ENCODE measurements around the gene ARHGDIG. TPM values are rescaled to one million over a fixed set of nuclear protein-coding genes. Genes with fewer than 3 reads are reported as not detected.

The ARHGDIG gene
- total and polyA plus RNA-seq, 4 experiments from 2014 or later: 0.96 TPM; not detected in 3

DNA sequence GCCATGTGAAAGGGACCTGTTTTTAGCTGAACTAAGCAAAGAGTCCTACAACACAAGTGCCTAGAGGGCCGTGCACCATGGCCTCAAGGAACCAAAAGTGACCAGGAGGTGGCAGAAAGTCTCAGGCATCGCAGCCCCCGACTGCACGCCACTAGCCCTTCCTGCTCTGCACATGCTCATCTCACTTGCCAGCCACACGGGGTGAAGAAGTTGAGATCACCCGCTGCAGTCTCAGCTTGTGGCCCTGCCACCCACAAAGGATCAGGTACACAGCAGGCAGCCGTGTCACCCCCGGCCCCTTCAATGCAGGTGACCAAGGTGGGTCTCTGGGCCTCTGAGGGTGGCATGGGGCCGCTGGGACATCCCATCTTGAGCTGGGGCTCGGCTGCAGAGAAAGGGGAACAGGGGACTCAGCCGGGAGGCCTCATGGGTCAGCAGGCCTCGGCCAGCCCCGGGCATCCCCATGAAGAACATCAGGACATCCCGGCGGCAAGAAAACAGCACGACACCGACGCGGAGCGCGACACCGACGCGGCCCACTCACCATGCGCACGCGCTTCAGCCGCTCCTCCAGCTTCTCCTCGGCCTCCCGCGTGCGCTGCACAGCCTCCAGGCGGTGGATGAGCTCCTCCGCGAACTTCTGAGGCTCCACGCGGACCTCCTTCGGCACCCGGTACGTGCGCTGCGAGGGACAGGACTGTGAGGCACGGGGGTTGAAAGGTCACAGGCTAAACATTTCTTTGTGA, 23.5 kb downstream of the ARHGDIG start:
- H3K27ac ChIP-seq (ENCODE audit: low read depth, low read length): no peak overlapping the region
- H3K9me3 Mint-ChIP-seq: no peaks in the 10 kb centered on the region
- H3K27ac Mint-ChIP-seq: no peak overlapping the region
- H3K36me3 Mint-ChIP-seq: peaks cover 13 to 47% of the 10 kb centered on the region in 2 donors
- peaks cover 0 to 4% (median 2%) of the 10 kb centered on the region in 4 donors for H3K4me1 Mint-ChIP-seq
- ChIA-PET POLR2A (ENCODE audit: partially characterized antibody) (no interaction called here), CTCF (ENCODE audit: partially characterized antibody) (interaction anchor here (0.7 kb wide), 1 partner anchor 17 kb away, joined by 3 read pairs; no protein-coding TSS in a partner anchor)
- no peaks in the 10 kb centered on the region for H3K27me3 Mint-ChIP-seq
- H3K27me3 ChIP-seq (ENCODE audit: insufficient read depth, low read length): no peaks in the 10 kb centered on the region
- intact Hi-C loops (cut with micrococcal nuclease): no loop called here
- peak in 1 of 5 donors; percentile 3 for DNase-seq
- peak overlapping the region in 1 of 8 donors; percentile 48 for H3K4me3 Mint-ChIP-seq
- no peak overlapping the region for H3K4me3 ChIP-seq (ENCODE audit: low read length in 2 of 2)
- H3K4me1 ChIP-seq (ENCODE audit: insufficient read depth, low read length): no peaks in the 10 kb centered on the region
- no peaks in the 10 kb centered on the region for H3K9me3 ChIP-seq (ENCODE audit: control insufficient read depth in 1 of 2, low read length in 2 of 2)
- peaks cover 41% of the 10 kb centered on the region for H3K36me3 ChIP-seq (ENCODE audit: insufficient read depth, low read length)

DNA sequence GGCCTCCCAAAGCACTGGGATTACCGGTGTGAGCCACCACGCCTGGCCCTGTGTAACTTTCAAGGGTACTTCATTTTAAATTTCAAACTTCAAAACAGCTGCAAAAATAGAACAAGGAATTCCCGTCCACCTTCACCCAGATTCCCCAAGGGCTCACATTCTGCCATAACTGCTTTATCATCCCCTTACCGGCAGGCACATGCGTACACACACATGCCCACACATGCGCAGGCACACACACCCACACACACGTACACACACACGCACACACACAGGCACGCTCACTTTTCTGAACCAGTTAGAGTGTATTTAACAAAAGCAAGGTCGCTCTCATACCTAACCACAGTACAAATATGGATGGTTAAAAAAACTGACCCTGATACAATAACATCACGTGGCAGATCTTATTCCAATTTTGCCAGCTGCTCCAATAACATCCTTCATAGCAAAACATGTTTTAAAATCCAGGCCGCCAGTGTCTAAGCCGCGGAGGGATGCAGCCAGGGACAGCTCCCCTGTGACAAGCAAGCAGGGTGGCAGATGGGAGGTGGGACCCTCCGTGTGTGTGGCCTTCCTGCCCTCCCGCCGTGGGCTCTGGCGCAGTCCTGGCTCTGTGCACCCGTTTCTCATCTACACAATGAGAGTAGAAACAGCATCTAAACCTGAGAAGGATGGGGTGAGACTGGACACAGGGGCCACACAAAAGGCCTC, 25.7 kb downstream of the ARHGDIG start:
- Mint-ChIP-seq H3K27me3 (no peaks in the 10 kb centered on the region), H3K9me3 (no peaks in the 10 kb centered on the region), H3K36me3 (peaks cover 16 to 51% of the 10 kb centered on the region in 2 donors), H3K4me1 (peaks cover 5 to 11% (median 8%) of the 10 kb centered on the region in 4 donors), H3K4me3 (no peak overlapping the region), H3K27ac (peak overlapping the region in 1 of 7 donors; percentile 39)
- no peak overlapping the region for H3K27ac ChIP-seq (ENCODE audit: low read depth, low read length)
- POLR2A ChIA-PET (ENCODE audit: partially characterized antibody): no interaction called here
- CTCF ChIA-PET (ENCODE audit: partially characterized antibody): no interaction called here
- peaks cover 7% of the 10 kb centered on the region for H3K4me1 ChIP-seq (ENCODE audit: insufficient read depth, low read length)
- no peaks in the 10 kb centered on the region for H3K9me3 ChIP-seq (ENCODE audit: control insufficient read depth in 1 of 2, low read length in 2 of 2)
- no peaks in the 10 kb centered on the region for H3K27me3 ChIP-seq (ENCODE audit: insufficient read depth, low read length)
- intact Hi-C loops (cut with micrococcal nuclease): no loop called here
- no peak overlapping the region for H3K4me3 ChIP-seq (ENCODE audit: low read length in 2 of 2)
- peaks cover 41% of the 10 kb centered on the region for H3K36me3 ChIP-seq (ENCODE audit: insufficient read depth, low read length)
- DNase-seq: no peak

DNA sequence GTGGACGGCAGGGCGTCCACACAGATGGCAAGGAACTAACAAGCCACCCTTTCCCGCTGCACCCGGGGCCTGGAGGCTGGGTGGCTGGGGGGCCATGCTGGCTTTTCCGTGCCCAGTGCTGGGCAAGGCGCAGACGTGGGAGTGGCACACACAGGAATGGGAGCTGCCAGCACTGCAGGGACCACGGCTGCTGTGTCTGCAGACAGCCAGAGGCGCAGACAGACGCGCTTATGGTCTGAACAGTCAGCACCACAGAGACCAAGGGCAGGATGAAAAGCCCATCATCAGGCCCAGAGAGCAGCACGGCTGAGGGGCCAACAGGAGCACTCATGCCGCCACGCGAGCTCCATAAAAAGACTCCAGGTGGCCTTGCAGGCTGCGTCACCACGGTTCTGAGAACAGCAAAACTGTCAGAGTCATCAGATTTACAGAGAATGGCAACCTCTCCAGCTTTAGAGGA, 26.6 kb downstream of the ARHGDIG start:
- Histone ChIP-seq H3K4me3 (ENCODE audit: low read length in 2 of 2) (no peak overlapping the region), H3K27ac (ENCODE audit: low read depth, low read length) (no peak overlapping the region), H3K9me3 (ENCODE audit: control insufficient read depth in 1 of 2, low read length in 2 of 2) (no peaks in the 10 kb centered on the region), H3K36me3 (ENCODE audit: insufficient read depth, low read length) (peaks cover 42% of the 10 kb centered on the region), H3K27me3 (ENCODE audit: insufficient read depth, low read length) (no peaks in the 10 kb centered on the region), H3K4me1 (ENCODE audit: insufficient read depth, low read length) (peaks cover 7% of the 10 kb centered on the region)
- intact Hi-C loops (cut with micrococcal nuclease): no loop called here
- ChIA-PET POLR2A (ENCODE audit: partially characterized antibody) (no interaction called here), CTCF (ENCODE audit: partially characterized antibody) (no interaction called here)
- Mint-ChIP-seq H3K9me3 (no peaks in the 10 kb centered on the region), H3K4me1 (peaks cover 5 to 11% (median 8%) of the 10 kb centered on the region in 4 donors), H3K36me3 (peaks cover 16 to 56% of the 10 kb centered on the region in 2 donors), H3K27me3 (no peaks in the 10 kb centered on the region), H3K27ac (no peak overlapping the region), H3K4me3 (no peak overlapping the region)
- DNase-seq: no peak

DNA sequence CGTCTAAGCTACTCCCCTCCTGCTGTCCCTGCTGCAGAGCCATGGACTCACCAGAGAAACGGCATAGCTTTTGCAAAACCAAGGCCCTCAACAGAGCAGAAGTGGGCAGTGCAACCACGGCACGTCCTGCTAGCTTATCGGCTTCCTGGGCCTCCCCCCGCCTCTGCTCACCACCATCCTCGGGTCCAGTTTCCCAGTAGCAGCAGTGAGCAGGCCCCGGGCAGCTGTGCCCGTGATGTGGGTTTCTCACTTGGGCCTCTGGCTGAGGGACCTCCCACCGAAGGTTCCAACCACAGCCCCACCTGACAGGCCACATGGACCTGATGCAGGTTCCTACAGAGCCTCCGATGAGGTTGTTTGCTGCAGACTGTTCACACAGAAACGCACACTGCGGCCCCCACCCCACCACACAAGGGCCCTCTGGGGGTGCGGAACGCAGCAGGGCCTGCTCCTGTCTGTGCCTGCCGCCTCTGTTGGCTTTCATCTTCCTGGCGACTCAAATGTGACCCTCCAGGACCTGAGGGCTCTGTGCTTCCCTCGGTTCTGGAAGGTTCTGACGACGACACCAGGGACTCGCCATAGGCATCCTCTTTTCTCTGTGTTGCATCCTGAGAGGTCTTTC, 27.4 kb downstream of the ARHGDIG start:
- Histone ChIP-seq H3K9me3 (ENCODE audit: control insufficient read depth in 1 of 2, low read length in 2 of 2) (no peaks in the 10 kb centered on the region), H3K4me1 (ENCODE audit: insufficient read depth, low read length) (peaks cover 7% of the 10 kb centered on the region), H3K36me3 (ENCODE audit: insufficient read depth, low read length) (peaks cover 42% of the 10 kb centered on the region), H3K4me3 (ENCODE audit: low read length in 2 of 2) (no peak overlapping the region), H3K27ac (ENCODE audit: low read depth, low read length) (no peak overlapping the region), H3K27me3 (ENCODE audit: insufficient read depth, low read length) (no peaks in the 10 kb centered on the region)
- Mint-ChIP-seq H3K36me3 (peaks cover 22 to 60% of the 10 kb centered on the region in 2 donors), H3K27ac (no peak overlapping the region), H3K4me3 (no peak overlapping the region), H3K4me1 (peaks cover 5 to 11% (median 8%) of the 10 kb centered on the region in 4 donors), H3K9me3 (no peaks in the 10 kb centered on the region), H3K27me3 (no peaks in the 10 kb centered on the region)
- ChIA-PET CTCF (ENCODE audit: partially characterized antibody) (no interaction called here), POLR2A (ENCODE audit: partially characterized antibody) (no interaction called here)
- intact Hi-C loops (cut with micrococcal nuclease): no loop called here
- DNase-seq: no peak

DNA sequence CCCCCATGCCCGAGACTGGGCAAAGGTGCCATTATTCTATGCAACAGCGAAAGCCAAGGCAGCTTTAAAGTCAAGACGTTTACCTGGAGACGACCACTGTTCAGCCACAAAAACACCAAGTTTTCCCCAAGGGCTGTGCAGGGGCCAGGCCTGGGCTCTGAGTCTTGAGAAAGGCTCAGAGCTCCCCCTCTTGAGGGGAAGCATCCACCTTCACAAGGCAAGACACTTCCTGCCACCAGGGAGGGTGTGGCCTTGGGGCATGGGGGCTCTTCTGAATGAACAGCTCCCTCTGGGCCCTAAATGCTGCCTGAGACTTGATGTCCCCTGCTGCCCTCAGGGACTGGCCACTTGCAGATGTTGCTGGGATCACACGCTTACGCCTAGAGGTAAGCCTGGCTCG, 29.1 kb downstream of the ARHGDIG start:
- no peaks in the 10 kb centered on the region for H3K27me3 Mint-ChIP-seq
- no peak overlapping the region for H3K4me3 Mint-ChIP-seq
- peak in 1 of 5 donors; percentile 14 for DNase-seq
- H3K27ac Mint-ChIP-seq: peak overlapping the region in 2 of 7 donors; percentile 29 to 35
- intact Hi-C loops (cut with micrococcal nuclease): no loop called here
- Histone ChIP-seq H3K27me3 (ENCODE audit: insufficient read depth, low read length) (no peaks in the 10 kb centered on the region), H3K4me1 (ENCODE audit: insufficient read depth, low read length) (peaks cover 7% of the 10 kb centered on the region), H3K9me3 (ENCODE audit: control insufficient read depth in 1 of 2, low read length in 2 of 2) (no peaks in the 10 kb centered on the region), H3K4me3 (ENCODE audit: low read length in 2 of 2) (no peak overlapping the region), H3K27ac (ENCODE audit: low read depth, low read length) (no peak overlapping the region), H3K36me3 (ENCODE audit: insufficient read depth, low read length) (peaks cover 53% of the 10 kb centered on the region)
- POLR2A ChIA-PET (ENCODE audit: partially characterized antibody): interaction anchor here (1.0 to 1.1 kb wide), 2 partner anchors 15 to 81 kb away, joined by 3 to 7 read pairs; no protein-coding TSS in a partner anchor
- H3K36me3 Mint-ChIP-seq: peaks cover 34 to 59% of the 10 kb centered on the region in 2 donors
- H3K9me3 Mint-ChIP-seq: no peaks in the 10 kb centered on the region
- peaks cover 5 to 9% (median 7%) of the 10 kb centered on the region in 4 donors for H3K4me1 Mint-ChIP-seq
- CTCF ChIA-PET (ENCODE audit: partially characterized antibody): interaction anchor here (0.6 kb wide), 1 partner anchor 15 kb away, joined by 3 read pairs; no protein-coding TSS in a partner anchor

DNA sequence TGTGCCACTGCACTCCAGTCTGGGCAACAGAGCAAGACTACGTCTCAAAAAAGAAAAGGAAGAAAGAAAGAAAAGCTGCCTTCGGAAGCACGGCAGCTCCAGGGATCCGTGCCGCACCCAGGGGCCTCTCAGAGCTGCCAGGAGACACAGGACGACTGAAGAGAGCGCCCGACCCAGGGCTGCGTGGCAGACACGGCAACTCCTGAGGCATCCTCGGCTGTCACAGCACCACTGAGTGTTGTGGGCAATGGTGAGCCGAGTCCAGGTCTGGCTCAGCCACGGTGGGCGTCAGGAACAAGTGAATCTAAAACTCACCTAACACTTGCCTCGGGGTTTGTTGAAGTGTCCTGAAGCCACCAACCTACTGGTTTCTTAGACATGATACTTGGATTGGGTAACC, 31.3 kb downstream of the ARHGDIG start:
- Mint-ChIP-seq H3K27me3 (no peaks in the 10 kb centered on the region), H3K27ac (no peak overlapping the region), H3K9me3 (no peaks in the 10 kb centered on the region), H3K4me1 (peaks cover 8 to 22% (median 14%) of the 10 kb centered on the region in 4 donors), H3K4me3 (no peak overlapping the region), H3K36me3 (peaks cover 34 to 60% of the 10 kb centered on the region in 2 donors)
- Histone ChIP-seq H3K27ac (ENCODE audit: low read depth, low read length) (no peak overlapping the region), H3K9me3 (ENCODE audit: control insufficient read depth in 1 of 2, low read length in 2 of 2) (no peaks in the 10 kb centered on the region), H3K4me1 (ENCODE audit: insufficient read depth, low read length) (peaks cover 11% of the 10 kb centered on the region), H3K27me3 (ENCODE audit: insufficient read depth, low read length) (no peaks in the 10 kb centered on the region), H3K4me3 (ENCODE audit: low read length in 2 of 2) (no peak overlapping the region), H3K36me3 (ENCODE audit: insufficient read depth, low read length) (peaks cover 48% of the 10 kb centered on the region)
- no peak for DNase-seq
- intact Hi-C loops (cut with micrococcal nuclease): no loop called here
- CTCF ChIA-PET (ENCODE audit: partially characterized antibody): no interaction called here
- POLR2A ChIA-PET (ENCODE audit: partially characterized antibody): no interaction called here

DNA sequence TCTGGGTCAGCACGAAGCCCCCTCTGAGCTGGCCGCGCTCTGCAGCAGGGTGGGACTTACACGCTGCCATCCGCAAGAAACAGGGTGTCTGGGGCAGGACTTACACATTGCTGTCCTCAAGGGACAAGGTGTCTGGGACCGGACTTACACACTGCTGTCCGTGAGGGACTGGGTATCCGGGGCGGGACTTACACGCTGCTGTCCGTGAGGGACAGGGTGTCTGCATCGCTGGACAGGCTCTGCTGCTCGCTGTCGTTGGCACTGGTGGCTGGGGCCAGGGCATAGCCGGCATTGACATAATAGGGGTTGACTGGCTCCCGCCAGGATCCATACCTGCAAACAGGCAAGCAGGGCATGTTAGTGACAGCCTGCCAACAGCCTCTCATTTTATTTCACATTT, 34.0 kb downstream of the ARHGDIG start:
- intact Hi-C loops (cut with micrococcal nuclease): no loop called here
- no peak overlapping the region for H3K4me3 ChIP-seq (ENCODE audit: low read length in 2 of 2)
- H3K36me3 ChIP-seq (ENCODE audit: insufficient read depth, low read length): peaks cover 47% of the 10 kb centered on the region
- no peaks in the 10 kb centered on the region for H3K27me3 ChIP-seq (ENCODE audit: insufficient read depth, low read length)
- CTCF ChIA-PET (ENCODE audit: partially characterized antibody): no interaction called here
- POLR2A ChIA-PET (ENCODE audit: partially characterized antibody): interaction anchor here (0.6 kb wide), 1 partner anchor 11 kb away, joined by 3 read pairs; no protein-coding TSS in a partner anchor
- H3K9me3 ChIP-seq (ENCODE audit: control insufficient read depth in 1 of 2, low read length in 2 of 2): no peaks in the 10 kb centered on the region
- no peak for DNase-seq
- peaks cover 25% of the 10 kb centered on the region for H3K4me1 ChIP-seq (ENCODE audit: insufficient read depth, low read length)
- H3K27ac ChIP-seq (ENCODE audit: low read depth, low read length): no peak overlapping the region
- H3K4me1 Mint-ChIP-seq: peaks cover 10 to 44% (median 27%) of the 10 kb centered on the region in 4 donors
- no peak overlapping the region for H3K4me3 Mint-ChIP-seq
- no peak overlapping the region for H3K27ac Mint-ChIP-seq
- peaks cover 32 to 61% of the 10 kb centered on the region in 2 donors for H3K36me3 Mint-ChIP-seq
- H3K27me3 Mint-ChIP-seq: no peaks in the 10 kb centered on the region
- no peaks in the 10 kb centered on the region for H3K9me3 Mint-ChIP-seq

Data from CD4-positive, alpha-beta memory T cell (primary cell).